Left kidney (tissue), 2 donors: ENCODE measurements around the gene KIF25. TPM values are rescaled to one million over a fixed set of nuclear protein-coding genes. Genes with fewer than 3 reads are reported as not detected.
A peak's percentile ranks its signal among the peaks of the same experiment; 100 is the strongest.

ENCODE experiments used
- DNase-seq: peaks from one replicate; pipeline ENCODE4 v3.0.0-alpha.2; 2013
- polyA plus RNA-seq: library from polyadenylated mRNA; unstranded; fragments of 120-200 nt; gene quantifications from one replicate; pipeline ENCODE4 v1.2.1, GENCODE V29; 2013; ENCODE audit not compliant: insufficient read length

Gene KIF25
- polyA plus RNA-seq, 1 donor, result 0.76 TPM

DNA sequence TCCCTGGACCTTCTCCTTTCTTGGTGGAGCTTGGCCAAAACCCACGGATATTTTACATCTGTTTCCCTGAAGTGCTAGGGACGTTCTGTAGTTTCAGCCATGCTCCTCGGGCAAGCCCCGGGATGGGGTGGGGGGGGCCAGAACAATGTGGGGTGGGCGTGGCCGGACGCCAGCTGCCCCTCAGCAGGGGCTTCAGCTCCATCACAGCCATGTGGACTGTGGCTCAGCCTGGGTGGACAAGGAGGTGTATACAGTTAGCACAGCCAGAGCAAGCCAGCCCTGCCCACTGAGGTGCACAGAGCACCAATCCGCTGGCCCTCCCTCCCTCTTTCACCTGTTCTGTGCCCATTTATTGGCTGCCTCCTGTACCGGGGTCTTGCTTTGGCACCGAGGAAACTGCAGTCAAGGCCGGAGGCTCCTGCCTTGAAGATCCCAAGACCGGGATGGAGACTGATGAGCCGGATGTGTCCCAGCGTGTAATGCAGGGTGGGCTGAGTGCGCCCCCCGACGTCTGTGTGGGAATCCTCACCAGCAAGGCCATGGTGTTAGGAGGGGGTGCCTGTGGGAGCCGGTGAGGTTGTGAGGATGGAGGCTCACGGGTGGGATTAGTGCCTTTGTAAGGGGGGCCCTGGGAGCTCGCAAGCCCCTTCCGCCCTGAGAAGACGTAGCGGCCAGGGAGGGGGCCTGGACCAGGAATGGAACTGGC, 53.6 kb downstream of the KIF25 start:
- DNase-seq, result no peak

DNA sequence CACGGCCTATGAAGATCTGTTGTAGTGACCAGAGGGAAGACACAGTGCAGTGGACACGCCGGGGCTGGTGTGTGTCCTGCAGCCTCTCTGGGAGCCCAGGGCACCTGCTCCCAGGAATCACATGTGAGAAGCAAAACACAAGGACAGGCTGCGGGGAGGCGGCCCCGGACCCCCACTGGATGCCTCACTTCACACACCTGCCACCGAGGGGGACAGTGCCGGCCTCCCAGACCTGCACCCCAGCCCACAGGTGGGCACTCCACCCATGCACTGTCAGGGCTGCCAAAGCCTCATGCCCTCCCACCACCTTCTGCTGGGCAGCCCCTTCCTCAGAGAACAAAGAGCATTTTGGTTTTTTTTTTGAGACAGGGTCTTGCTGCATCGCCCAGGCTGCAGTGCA, 54.2 kb downstream of the KIF25 start:
- DNase-seq, result no peak

DNA sequence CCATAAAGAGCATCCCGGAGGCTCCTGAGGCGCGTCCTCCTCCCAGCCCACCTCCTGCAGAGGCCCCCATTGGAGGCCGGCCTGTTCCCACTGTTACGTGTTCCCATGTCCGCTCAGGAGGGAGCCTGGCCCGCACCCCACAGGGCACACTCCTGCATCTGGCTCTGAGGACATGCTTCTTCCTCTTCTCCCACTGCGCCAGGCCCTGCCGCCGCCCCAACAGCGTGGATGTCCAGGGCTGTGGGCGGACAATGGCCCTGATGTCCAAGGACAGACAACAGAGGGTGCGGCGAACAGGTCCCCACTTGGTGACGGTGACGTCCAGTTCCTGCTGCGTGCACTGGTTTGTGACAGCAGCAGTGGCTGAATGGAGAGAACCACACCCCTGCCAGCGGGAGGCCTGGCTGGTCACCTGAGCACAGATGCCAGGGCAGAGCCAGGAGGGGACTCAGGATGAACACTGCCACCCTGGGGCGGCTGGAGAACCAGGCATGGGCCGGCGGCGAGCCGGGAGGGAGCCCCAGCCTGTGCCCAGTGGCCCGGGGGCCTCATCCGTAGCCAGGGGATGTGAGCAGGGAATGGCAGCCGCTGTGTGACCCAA, 54.9 kb downstream of the KIF25 start:
- no peak for DNase-seq

DNA sequence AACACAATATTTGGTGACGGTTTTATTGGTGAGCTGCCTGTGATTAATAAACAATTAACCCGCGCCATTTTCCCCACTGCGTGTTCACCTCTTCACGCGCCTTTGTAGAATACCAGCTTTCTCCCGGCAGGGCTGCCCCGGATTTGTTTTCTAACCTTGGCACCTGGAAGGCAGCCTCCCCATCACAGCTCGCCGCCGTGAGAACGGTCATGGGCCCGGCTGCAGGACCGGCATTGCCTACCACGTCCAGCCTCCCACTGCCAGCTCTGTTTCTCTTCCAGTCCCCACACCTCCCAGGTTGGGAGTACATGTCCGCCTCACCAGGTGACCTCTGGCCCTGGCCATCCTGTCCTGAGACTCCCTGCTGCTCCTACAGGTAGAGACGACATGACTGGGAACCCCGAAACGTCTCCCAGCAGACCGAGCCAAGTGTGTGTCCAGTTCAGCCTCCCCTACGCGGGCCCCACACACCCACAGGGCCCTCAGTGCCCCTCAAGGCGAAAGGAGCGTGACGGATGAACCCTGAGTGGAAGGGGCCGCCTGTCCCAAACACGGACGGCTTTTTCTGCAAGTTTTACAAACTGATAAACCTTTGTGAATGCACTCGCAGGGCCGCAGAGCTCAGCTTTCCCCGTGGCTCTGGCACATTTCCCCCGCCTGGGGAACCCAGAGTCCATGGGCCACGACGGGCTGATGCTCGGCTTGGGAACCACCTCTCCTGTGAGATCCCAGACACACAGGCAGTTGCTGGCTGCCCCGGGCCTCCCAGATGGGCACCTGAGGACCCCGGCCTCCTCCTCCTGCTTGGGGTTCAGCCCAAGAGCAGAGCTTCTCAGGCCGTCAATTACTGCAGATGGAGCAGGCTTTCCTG, 55.9 kb downstream of the KIF25 start:
- DNase-seq, result no peak

DNA sequence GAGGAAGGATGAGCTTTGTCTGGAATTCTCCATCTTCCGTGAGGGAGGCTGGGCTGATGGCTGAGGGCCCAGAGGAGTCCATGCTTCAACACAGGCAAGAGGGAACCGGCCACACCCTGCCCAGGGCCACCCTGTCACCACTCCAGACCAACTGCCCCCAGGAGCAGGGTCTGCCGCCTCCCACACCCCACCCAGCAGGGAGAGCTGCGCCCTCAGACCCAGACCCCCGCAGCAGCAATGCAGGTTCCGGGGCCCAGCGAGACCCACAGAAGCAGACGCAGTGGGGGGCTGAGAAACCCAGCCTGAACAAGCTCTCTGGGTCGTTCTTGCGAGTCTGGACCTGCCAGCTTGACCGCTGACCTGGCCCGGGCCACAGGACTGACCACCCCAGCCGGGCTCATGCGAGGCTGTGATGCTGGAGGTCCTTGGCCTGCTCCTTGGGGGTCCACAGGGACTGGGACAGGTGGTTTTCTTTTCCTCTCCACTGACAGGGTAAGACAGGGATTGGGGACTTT, 56.5 kb downstream of the KIF25 start:
- DNase-seq, result no peak

DNA sequence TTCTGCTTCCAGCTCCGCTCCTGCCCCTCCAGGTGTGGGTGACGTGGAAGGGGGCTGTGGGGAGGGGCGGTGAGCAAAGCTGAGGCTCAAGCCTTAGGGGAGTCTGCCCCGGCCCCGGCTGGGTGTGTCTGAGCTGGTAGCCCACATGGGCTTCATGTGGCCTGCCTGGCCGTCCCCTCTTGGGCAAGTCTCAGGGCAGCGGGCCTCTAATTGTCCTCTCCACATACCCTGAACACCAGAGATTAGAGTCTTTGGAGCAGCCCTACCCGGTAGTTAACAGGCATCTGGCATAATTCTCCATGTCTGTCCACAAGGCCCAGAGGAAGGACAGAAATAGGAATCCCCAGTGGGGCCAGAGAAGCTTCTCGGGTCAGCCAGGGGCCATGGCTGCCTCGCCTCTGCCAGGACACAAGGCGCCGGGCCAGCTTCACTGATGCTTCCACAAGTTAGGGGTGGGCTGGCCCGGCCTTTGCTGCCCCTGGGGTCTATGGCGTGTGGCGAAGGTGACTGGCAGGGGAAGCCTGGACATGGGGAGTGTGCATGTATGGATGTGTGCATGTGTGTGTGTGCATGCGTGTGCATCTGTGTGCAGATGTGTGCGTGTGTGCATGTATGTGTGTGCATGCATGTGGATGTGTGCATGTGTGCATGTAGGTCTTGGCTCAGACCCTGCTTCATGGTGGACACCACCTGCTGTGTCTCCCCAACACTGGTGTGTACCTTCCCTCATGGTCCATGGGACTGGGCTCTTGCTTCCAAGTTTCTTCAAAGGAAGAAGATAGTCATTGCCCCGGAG, 57.5 kb downstream of the KIF25 start:
- no peak for DNase-seq

DNA sequence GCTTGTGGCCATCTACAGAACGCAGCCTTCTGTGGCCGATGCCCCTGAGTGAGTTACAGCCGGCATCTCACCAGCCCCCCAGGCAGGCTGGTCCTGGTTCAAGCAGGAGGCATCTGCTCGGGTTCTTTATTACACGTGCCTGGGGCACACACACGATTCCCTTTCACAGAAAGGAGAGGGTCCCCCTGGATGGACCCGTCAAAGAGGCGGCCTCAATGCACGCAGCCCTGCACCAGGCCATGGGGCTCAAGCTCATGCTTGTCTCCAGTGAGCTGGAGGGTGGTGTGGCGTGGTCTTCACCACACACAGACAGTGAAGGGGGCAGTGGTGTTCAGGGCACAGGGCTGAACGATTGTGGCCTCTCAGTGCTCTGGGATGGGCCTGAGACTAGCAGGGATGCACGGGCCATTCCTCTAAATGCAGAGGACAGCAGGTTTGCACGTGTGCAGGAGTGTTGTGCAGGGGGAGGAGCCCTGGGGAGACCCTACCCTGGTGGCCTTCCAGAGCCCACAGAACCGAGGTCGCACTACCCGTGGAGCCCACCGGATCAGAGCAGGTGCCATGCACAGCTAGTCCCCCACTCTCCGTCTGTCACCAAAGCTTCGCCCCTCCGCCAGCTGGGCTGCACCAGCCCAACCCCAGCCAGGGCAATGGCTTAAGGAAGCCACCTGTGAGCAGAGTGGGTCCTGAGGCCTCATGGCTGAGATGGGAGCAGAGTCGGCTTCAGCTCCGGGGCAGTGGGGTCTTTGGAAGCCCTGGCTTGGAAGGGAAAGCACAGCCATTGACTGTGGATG, 58.4 kb downstream of the KIF25 start:
- DNase-seq, result no peak

DNA sequence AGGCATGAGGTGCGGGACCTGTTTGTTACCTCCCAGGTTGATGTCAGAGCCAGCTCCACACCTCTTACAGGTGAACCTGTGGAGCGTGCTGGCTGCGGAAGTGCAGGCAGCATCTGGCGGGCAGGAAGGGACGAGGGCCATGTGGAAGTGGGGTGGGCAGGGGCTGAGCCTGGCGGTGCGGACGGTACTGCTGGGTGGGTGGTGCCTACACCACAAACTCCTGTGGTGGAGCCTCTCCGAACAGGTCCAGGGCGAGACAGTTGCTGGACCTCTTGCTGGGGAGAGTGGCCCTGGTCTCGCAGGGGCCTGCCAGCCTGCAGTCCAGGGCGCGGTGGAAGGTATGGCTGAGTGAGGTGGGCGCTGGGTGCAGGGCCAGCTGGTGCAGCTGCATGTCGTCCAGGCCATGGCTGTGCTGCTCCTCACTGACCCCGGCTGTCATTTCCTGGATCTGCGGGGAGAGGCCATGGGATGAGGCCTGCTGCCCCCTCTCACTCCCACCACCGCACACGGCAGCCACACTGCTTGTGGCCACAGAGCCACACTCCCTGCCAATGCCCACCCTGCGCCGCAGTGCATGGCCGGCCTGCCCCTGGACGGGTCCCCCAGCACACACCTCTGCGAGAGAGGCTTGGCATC, 59.5 kb downstream of the KIF25 start:
- DNase-seq, result no peak

DNA sequence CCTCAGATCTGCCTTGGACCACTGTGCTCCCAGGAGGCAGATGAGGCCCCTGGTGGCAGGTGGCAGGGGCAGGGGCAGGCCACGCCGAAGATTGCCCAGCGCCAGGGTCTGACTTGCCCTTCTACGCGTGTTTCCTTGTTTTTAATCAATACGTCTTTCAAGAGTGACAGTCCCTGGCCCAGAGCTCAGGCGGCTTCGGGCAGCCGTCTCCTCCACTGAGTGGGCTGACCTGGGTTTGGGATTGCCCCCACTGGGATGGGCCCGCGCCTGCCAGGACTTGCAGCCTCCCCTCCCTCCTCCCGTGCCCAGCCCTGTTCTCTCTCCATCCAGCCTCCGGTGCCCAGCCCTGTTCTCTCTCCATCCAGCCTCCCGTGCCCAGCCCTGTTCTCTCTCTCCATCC, 60.4 kb downstream of the KIF25 start:
- no peak for DNase-seq

DNA sequence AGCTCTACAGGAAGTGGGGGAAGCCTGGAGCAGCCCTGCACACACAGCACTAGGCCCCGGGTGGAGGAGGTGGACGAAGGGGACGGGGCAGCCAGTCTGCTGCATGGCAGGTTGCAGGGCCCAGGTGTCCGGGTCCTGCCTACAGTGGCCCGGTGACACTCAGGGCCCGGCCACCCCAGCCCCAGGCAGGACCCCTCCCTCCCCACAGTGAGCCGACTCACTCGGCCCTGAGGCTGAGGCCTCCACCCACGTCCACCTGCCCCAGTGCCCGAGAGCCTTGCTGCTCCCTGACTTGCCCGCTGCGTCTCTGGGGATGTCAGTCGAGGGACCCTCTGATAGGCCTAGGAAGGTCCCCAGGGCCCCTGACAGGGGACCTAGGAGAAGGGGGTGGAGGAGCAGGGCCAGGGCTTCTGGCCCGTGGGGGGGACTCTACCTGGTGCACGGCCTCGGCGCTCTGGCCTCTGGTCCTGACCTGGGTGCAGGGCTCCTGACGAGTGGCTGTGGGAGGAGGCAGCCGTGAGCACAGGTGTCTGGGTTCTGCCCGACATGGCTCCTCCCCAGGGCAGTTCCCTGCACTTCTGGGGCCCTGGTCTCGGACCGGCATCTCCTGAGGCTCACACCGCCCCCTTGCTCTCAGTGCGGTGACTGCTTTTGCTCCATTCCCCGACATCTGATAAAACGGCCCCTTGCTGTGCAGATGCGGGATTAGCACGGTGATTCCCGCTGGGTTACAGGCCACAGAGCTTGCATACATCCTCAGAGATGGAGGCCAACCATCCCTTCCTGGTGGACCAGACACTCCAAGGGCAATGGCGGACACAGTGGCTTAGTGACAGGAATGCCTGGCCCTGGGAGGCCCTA, 61.5 kb downstream of the KIF25 start:
- no peak for DNase-seq

DNA sequence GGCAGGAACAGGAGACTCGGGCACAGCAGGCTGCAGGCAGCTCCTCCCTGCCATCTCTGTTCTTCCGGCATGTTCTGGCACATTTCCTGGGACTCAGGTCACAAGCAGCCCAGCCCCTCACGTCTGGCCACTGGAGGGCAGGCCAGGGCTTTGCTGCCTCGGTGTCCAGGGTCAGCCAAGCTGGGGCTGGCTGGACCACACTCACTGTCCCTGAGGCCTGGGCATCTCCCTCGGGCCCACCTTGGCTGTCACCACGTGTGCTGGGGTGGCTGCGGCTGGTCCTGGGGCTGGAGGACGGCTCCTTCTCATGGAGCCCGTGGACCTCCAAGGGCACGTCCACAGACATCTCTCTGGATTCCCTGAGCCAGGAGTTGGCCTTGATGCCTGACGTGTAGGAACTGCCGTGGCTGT, 63.1 kb downstream of the KIF25 start:
- DNase-seq, result peak; percentile 57

DNA sequence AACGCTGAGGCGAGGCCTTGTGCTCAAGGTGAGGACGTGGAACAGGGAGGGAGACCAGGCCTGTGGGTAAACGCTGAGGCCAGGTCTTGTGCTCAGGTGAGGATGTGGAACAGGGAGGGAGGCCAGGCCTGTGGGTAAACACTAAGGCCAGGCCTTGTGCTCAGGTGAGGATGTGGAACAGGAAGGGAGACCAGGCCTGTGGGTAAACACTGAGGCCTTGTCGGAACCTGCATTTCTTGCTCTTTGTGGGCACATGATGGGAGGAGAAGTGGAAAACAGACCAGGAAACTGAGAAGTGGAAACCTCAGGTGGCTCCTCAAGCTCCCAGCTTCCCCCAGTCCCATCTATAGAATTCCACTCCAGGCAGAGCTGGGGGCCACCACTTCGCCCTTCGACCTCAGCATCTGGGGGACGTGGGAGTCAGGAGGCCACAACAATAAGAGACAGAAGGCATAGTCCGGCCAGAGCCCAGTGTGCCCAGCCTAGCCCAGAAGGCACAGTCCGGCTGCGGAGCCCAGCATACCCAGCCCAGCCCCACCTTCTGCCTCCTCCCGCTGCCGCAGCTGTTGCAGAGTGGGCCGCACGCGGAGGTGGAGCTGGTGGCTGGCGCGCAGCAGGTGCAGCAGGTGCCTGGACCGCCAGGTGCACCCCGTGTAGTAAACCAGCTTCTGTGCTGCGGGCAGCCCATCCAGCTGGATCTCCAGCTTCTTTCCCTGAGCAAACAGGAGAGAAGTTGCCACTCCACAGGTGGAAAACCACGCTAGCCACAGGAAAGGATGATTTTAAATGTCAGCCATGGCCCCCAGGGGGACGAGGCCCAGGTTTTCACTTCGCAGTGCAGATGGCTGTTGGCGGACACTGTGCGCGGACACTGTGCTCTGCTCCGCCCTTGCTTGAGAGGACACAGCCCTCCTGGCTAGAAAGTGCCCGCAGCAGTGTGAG, 64.1 kb downstream of the KIF25 start:
- no peak for DNase-seq

DNA sequence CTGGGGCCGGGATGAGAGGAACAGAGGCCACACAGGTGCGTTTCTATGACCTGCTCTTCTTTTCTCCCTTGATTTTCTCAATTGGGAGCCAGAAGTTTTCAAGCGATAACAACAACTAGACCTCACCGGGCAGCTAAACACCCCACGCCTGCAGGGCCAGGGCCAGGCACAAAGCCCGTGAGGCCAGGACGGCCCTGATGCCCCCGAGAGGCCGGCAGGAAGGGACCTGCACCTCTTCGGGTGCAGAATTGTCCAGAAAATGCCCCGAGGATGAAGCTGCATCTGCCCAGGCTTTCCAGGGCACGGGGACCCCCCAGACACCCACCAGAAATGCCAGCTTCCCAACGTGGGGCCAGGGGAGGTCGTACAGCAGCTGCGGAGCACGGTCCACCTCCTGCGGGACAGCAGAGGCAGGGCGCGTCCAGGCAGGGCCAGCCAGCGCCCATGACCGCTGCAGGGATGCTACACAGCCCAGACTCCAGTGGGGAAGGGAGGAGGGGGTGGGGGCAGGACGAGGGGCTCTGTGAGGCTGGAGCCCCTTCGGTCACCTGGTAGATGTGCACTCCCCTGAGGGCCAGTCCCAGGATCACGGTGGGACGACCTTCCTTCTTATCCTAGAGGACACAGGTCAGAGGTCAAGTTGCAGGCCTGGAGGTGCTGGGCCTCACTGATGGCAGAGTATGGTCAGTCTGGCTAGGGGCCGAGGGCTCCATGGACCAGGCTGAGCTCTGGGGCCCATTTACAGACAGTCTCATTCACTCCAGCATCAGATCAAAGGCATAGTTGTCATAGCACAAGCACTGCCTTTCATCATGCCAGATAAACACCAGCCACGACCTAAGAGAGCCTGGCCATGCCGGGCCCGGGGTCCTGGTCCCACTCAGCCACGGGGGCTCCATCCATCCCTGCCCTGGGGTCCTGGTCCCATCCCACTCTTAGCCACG, 65.1 kb downstream of the KIF25 start:
- no peak for DNase-seq

DNA sequence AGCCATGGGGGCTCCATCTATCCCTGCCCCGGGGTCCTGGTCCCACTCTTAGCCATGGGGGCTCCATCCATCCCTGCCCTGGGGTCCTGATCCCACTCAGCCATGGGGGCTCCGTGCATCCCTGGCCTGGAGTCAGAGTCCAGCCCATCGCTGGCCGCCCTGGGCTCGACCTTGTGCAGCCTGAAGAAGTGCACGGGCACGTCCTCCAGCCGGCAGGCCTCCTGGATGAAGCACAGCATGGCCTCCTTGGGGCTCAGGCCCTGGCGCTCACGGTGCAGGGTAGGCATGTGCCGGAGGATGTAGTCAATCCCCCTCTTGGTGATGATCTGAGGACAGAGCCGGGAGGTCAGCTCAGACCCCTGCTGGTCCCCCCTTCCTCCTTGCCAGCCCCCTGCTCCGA, 66.0 kb downstream of the KIF25 start:
- DNase-seq, result no peak

DNA sequence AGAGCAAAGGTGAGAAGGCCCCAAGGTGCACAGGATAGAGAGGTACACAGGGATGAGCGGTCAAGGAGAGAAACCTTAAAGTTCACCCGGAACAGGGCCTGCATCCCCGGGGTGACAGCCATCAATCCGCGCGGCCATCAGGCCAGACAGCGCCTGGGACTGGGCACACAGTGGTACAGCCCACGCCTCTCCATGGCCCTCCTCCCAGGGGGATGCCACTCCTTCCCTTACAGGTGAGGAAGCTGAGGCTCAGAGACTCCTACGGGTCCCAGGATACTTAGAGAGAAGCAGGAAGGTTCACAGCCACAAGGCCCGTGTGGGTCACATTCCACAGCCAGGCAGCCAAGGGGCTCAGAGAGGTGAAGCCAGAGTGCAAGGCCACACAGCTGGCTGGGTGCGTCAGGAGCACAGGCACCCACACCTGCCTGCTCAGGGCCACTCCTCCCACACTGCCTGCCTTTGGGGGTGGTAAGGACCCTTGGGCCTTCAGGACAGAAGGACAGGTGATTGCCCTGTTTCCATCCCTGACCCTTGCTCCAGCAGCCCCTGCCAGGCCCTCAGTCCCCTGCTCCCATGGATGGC, 66.8 kb downstream of the KIF25 start:
- DNase-seq, result no peak

DNA sequence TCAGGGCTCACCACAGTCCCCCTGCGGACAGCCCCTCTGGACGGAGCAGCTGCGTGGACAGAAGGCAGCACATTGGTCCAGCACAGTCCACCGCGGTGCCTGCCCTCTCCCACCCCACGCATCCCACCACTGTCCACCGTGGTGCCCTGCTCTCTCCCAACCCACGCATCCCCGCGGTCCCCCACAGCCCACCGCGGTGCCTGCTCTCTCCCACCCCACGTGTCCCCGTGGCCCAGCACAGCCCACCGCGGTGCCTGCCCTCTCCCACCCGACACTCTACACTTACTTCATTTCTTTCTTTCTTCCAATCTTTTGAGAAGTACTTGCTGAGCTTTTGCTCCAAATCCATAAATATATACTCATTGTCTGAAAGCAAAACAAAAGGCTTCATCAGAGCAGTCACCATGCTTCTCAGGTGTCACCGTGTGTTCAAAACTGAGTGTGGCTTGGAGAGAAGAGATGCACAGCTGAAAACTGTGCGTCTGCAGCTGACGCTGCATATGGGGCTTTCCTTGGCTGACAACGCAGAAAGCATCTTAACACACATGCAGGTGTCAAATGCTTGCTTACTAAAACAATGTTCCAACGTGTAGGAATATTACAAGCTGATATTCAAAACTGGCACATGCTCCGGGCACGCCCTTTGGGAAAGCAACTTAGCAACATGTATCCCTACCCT, 69.7 kb downstream of the KIF25 start:
- no peak for DNase-seq
